Choroid plexus epithelial cell (primary cell): ENCODE results near the gene SLC25A26.

Source experiments
- DNase-seq: peaks from one replicate; pipeline ENCODE4 v3.0.0-alpha.2; 2010; ENCODE audit warnings: low read depth
- H3K4me3 ChIP-seq: 2 replicates; pipeline ENCODE4 v1.5.1; 2011; ENCODE audit warnings: low read depth, mild to moderate bottlenecking, control low read depth, low read length, moderate library complexity
- TF ChIP-seq, protein P1 (sequence below): conservative IDR thresholded peaks from 2 replicates; pipeline ENCODE4 v1.5.1; 2011; ENCODE audit warnings: low read depth, mild to moderate bottlenecking, control low read depth, inconsistent platforms, low read length, moderate library complexity

Gene SLC25A26

DNA sequence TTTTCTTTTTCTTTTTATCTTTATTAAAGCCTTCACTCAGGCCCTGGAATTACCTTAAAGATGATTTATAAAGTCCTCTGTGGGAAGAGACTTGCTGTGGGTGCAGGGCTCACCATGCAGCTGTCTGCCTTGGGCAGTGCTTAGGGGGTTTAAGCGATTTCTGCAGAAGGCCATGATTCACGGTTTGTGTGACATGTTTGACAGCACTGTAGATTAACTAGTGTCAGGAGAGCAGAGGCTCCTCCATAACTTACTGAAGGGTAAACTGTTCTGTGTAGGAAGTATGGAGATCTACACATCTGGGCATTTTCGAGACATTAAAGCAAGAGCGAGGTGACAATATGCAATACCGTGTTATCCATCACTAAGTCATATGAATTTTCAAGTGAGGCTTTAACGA lies 142.3 kb downstream of the SLC25A26 start:
- no peak overlapping the region for H3K4me3 ChIP-seq
- no peak for DNase-seq
- TF ChIP-seq, protein P1, sequence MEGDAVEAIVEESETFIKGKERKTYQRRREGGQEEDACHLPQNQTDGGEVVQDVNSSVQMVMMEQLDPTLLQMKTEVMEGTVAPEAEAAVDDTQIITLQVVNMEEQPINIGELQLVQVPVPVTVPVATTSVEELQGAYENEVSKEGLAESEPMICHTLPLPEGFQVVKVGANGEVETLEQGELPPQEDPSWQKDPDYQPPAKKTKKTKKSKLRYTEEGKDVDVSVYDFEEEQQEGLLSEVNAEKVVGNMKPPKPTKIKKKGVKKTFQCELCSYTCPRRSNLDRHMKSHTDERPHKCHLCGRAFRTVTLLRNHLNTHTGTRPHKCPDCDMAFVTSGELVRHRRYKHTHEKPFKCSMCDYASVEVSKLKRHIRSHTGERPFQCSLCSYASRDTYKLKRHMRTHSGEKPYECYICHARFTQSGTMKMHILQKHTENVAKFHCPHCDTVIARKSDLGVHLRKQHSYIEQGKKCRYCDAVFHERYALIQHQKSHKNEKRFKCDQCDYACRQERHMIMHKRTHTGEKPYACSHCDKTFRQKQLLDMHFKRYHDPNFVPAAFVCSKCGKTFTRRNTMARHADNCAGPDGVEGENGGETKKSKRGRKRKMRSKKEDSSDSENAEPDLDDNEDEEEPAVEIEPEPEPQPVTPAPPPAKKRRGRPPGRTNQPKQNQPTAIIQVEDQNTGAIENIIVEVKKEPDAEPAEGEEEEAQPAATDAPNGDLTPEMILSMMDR, result no peak

DNA sequence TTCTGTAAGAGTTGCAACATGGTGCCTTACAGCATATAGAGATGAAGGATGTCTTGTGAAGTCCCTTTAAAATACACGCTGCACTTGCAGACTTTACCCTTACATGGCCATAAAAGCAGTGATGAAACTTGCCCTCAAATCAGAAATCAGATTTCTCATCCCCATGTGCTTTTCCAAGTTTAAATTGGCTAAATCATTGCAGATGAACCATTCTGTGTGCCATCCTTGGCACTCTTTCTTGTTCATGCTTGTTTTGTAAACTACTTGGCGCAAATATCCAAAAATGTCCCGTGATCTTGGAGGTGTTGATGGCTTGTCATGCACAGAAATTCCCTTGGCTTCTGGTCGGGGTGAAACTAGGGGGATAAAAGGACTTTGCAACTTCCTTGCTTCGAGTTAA lies 144.3 kb downstream of the SLC25A26 start:
- H3K4me3 ChIP-seq, result no peak overlapping the region
- DNase-seq, result no peak
- TF ChIP-seq, protein P1, result no peak

DNA sequence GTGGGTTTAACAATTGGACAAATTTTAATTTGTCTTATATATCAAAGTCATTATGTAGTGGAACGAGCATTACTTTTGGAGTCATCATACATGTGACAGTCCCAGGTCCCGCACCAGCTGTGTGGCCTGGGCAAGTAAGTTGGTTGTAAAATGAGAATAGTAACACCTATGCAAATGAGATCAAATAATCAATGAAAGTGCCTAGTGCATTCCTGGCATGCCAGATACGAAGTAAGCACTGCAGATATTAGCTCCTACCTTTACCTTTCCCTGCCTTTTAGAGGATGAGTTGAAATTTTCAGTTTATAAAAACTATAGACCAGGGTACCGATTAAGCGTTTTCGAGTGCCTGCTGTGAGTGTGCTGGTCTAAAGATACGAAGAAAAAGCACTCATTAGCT lies 145.9 kb downstream of the SLC25A26 start:
- TF ChIP-seq, protein P1, result no peak
- no peak overlapping the region for H3K4me3 ChIP-seq
- no peak for DNase-seq

DNA sequence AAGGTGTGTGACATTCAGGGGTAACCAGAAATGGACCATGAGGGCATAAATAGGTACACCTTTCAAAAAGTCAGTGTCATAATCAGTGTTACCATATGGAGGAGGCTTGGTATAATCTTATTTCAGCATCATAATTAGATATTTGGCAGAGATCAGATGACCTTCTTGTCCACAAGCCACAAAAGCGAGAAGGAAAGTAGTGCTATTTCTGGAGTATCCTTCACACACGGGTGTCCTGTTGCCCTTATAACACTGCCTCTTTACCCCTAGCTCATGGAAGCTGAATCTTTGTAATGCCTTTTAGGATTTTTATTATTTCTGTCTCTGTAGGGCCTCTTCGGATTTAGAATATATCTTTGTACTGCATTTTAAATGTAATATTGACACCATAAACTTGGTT lies 147.2 kb downstream of the SLC25A26 start:
- no peak for DNase-seq
- H3K4me3 ChIP-seq, result no peak overlapping the region
- TF ChIP-seq, protein P1, result no peak

DNA sequence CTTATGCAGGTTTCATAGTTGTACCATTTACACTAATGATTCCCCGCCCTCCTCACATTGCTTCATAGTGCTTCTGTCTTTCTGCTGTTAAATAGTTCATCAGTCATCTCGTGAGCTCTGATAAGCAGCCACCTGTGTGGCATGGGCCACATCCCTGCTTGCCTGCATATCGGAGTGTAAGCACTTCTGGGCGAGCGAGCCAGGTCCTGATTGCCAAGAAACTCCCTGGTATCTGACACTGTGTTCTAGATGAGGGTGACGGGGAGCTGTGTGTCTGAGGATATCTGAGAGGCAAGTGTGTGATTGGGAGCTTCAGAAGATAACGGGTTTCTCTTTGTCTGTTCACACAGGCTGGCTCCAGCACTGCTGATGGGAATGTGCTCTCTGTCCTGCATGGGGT lies 149.4 kb downstream of the SLC25A26 start:
- H3K4me3 ChIP-seq, result no peak overlapping the region
- no peak for DNase-seq
- TF ChIP-seq, protein P1, result no peak

DNA sequence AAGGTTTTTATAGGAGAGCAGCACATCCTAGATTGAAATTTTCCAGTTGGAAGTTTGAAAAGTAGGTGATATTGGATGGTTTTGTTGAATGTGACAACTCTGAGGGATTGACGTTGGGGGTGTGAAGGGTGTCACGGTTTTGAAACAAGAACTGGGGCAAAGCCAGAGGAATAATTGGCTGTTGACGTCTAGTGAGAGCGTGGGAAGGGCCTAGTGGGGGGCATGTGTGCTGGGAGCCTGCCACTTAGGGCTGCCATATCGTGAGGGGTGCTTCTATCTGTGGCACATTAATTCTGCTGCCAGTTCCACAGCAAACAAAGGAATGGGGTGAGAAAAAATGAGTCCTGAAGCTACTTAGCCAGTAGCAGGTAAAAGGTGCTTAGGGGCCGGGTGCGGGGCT lies 150.6 kb downstream of the SLC25A26 start:
- no peak overlapping the region for H3K4me3 ChIP-seq
- no peak for DNase-seq
- TF ChIP-seq, protein P1, result no peak

DNA sequence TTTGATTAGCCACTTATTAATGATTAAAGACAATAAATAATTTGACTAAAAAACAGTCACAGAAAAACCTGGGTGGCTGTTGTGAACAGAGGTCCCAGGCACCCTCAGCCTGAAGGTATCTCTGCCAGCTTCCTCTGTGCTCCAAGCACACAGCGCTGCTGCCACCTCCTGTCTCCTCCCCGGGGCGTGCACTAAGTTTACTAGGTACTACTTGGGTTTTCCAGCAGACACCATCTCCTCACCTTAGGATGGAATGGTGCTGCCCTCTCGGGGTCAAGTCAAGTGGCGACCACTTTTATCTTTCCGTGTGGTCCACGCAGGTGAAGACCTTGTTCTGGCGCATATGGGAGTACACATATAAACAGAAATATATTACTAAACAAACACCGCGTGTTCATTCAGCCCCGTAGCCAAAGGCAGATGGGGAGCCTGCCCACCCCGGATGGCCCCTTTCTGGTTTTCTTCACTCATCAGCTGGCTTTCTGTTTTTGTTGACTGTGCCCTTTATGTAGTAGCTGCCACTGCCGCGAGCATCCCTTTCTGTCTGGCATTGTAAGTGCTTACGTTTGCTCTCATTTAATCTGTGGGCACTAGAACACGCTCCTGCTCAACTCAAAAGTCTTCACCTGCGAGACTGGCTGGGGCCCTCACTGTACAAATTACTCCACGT lies 152.0 kb downstream of the SLC25A26 start:
- TF ChIP-seq, protein P1, result peak; percentile 43
- peak; percentile 32 for DNase-seq
- H3K4me3 ChIP-seq, result no peak overlapping the region
